22Rv1 (cell line): ENCODE data around the gene TMEM40.

Experiments used
- H3K27ac ChIP-seq: fragments of 450-650 bp; 2 replicates; pipeline ENCODE4 v1.5.1; 2017
- ZFX ChIP-seq: fragments of 450-650 bp; IDR thresholded peaks from 2 replicates; pipeline ENCODE4 v1.6.1; 2017; ENCODE audit warnings: antibody characterized with exemption, borderline replicate concordance
- TF ChIP-seq, protein P1 (sequence below): fragments of 450-650 bp; IDR thresholded peaks from 2 replicates; pipeline ENCODE4 v1.5.1; 2017; ENCODE audit warnings: mild to moderate bottlenecking

The TMEM40 gene

DNA sequence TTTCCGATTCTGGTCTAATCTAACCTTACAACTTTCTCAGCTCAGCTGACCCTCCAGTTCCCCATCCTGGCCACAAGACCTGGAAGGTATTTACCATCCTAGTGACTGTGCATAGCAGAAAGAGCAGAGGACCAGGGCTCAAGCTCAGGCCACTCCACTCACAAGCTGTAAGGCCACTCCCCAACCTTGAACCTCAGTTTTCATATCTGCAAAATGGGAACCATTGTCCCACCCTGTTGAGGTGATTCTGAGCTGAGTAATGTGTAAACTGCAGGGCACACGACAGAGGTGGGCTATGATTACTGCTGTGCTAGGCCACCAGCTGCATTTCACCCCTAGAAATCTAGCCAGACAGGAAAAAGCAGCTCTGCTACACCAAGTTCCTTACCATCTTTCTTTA is 21.7 kb downstream of the TMEM40 start:
- no peak for TF ChIP-seq ZFX
- TF ChIP-seq, protein P1, sequence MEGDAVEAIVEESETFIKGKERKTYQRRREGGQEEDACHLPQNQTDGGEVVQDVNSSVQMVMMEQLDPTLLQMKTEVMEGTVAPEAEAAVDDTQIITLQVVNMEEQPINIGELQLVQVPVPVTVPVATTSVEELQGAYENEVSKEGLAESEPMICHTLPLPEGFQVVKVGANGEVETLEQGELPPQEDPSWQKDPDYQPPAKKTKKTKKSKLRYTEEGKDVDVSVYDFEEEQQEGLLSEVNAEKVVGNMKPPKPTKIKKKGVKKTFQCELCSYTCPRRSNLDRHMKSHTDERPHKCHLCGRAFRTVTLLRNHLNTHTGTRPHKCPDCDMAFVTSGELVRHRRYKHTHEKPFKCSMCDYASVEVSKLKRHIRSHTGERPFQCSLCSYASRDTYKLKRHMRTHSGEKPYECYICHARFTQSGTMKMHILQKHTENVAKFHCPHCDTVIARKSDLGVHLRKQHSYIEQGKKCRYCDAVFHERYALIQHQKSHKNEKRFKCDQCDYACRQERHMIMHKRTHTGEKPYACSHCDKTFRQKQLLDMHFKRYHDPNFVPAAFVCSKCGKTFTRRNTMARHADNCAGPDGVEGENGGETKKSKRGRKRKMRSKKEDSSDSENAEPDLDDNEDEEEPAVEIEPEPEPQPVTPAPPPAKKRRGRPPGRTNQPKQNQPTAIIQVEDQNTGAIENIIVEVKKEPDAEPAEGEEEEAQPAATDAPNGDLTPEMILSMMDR: no peak
- no peak overlapping the region for H3K27ac ChIP-seq

DNA sequence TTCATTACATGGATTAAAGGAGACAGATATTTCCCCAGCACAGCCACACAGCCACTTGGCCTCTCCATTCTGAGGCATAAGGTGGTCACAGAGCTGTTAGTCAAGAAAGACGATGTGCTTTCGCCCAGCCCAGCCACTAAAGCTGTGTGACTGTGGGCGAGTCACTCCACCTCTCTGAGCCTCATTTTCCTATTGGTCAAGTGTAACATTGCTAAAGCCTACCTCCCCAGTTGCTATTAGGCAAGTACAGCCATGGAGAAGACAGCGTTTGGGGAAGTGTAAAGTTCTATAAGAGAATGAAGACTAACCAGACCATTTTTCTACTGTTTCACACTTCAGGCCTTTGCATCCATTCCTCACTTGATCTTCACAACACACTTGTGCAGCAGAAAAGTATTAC is 24.1 kb downstream of the TMEM40 start:
- H3K27ac ChIP-seq: no peak overlapping the region
- TF ChIP-seq, protein P1: no peak
- TF ChIP-seq ZFX: no peak

DNA sequence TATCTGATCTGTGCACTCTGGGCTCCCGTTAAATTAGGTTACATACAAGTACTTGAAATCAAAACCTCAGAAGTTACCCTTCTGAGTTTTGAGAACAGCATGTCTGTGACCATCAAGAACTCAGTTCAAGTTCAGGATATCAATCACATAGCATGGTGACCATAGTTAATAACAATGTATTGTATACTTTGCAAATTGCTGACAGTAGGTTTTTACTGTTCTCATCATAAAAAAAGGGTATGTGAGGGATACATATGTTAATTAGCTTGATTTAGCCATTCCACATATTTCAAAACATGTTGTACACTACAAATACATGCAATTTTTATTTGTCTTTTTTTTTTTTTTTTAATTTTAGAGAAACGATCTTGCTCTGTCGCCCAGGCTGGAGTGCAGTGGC is 25.5 kb downstream of the TMEM40 start:
- TF ChIP-seq, protein P1: no peak
- TF ChIP-seq ZFX: no peak

DNA sequence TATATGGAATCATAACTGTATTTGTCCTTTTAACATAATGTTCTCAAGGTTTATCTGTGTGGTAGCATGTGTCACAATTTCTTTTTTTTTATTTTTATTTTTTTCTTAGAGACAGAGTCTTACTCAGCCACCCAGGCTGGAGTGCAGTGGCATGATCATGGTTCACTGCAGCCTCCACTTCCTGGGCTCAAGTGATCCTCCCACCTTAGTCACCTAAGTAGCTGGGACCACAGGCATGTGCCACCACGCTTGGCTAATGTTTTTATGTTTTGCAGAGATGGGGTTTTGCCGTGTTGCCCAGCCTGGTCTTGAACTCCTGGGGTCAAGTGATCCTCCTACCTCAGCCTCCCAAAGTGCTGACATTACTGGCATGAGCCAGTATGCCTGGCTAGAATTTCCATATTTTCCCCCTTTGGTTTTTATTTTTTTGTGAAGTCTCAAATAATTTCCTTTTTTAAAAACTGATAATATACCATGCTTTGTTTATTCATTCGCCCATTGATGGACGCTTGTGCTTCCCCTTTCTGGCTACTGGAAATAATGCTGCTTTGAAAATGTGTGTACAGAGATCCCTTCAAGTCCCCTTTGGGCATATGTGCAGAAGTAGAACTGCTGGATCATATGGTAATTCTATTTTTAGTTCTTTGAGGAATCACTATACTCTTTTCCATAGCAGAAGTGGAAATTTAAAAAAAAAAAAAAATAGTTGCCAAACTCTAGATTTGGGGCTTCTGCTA is 28.4 kb downstream of the TMEM40 start:
- H3K27ac ChIP-seq: no peak overlapping the region
- TF ChIP-seq ZFX: no peak
- TF ChIP-seq, protein P1: no peak

More for the DNA sequence above, 25.5 kb downstream of the TMEM40 start:
- H3K27ac ChIP-seq: no peak overlapping the region

DNA sequence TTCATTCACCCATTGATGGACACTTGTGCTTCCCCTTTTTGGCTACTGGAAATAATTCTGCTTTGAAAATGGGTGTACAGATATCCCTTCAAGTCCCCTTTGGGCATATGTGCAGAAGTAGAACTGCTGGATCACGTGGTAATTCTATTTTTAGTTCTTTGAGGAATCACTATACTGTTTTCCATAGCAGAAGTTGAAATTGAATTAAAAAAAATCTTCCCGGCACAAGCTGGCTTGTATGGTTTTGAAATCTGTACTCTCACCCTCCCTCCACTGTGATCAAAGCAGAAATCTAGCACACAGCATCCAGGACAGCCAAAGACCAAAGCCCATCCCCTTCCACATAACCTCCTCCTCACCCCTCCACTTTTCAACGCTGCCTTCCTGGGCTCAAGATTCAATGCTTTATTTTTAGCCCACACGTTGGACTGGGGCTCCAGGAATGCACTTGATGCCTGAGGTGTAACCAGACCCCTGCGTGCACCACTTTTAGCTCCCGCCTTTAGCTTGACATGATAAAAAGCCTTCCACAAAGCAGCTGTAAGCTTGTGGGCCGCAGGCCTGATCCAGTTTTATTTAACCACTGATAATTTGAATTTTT is 29.9 kb downstream of the TMEM40 start:
- no peak for TF ChIP-seq ZFX
- TF ChIP-seq, protein P1: no peak
- H3K27ac ChIP-seq: no peak overlapping the region

DNA sequence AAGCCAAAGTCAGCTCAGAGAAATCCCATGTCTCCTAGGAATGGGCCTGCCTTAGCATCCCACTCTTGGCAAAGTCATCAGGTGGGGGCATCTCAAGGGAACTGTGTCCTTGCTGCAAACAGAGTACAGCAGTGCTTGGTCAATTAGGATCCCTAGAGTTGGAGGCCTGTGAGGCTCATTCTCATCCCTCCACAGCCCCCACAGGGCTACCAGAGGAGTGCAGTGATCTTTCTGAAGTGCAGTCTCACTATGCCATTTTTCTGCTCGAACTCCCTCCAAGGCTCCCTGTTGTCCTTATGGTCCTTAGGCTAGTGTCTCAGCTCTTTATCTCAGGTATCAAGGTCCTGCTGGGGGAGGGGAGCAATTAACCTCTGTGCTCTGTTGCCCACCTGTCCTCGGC is 31.1 kb downstream of the TMEM40 start:
- H3K27ac ChIP-seq: no peak overlapping the region
- no peak for TF ChIP-seq ZFX
- TF ChIP-seq, protein P1: no peak

DNA sequence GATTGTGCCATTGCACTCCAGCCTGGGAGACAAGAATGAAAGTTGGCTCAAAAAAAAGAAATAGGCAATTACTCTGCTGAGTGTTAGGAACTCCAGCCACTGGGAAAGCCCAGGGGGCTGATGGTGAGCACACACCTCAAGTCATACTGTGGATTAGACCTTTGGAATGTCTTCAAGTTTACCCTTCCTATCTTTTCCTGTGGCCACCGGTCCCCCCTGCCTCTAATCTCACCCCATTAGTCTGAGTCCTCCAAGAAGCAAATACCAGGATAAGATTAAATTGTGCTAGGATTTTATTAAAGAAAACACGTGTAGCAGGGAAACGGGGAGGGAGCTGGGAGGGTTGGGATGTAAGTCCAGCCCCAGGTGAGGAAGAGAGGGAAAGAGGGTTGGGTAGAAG is 31.6 kb downstream of the TMEM40 start:
- H3K27ac ChIP-seq: no peak overlapping the region
- TF ChIP-seq, protein P1: no peak
- no peak for TF ChIP-seq ZFX
